ENCODE measurements around the gene FST.

GRCh38 chr5:53446908-53447307 lies 33.5 kb upstream of the FST start:
- TF ChIP-seq POLR2A (IDR thresholded peaks at IDR 0.05; ENCODE audit: low read length): no peak
- TF ChIP-seq GATA1 (IDR thresholded peaks at IDR 0.05; ENCODE audit: low read depth, low read length): no peak

Measured in erythroblast (primary cell).